Esophagus mucosa (tissue), 1 donor: ENCODE results near the gene MIP. TPM values are rescaled to one million over a fixed set of nuclear protein-coding genes. Genes with fewer than 3 reads are reported as not detected.
"Not testable (repeated sequence)": the region's sequence is repeated elsewhere in the genome, so short reads cannot be mapped to it uniquely, and the experiment has no call there.

Experiments
- ATAC-seq: fragments of 200-7000 bp; cut with Tn5 transposase; one replicate; pipeline ENCODE4 v1.9.1; 2020
- total RNA-seq: library from RNA; stranded (reverse); gene quantifications from one replicate; pipeline ENCODE4 v1.2.4, GENCODE V29; 2023
- donor health status: DM: yes; HTN: yes; CAD: no.

MIP gene
- total RNA-seq, 1 donor from 2014 or later, result not detected

DNA sequence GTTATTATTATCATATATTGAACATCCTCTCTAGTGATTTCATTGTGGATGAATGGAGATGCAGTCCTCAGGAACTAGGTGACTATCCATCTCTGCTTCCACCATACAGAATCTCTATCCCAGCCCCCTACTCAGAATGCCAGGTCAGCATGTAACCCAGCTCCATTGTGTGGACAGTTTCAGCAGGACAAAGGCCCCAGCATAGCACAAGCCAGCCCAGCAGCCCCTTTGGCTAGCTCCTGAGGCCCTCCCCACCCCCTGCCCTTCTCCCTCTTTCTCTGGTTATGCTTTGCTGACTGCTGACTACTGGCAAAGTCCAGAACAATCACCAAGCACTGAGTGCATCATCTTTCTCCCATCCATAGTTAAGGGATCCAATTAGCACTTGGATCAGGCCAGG lies 8.1 kb upstream of the MIP start:
- ATAC-seq, result no peak

DNA sequence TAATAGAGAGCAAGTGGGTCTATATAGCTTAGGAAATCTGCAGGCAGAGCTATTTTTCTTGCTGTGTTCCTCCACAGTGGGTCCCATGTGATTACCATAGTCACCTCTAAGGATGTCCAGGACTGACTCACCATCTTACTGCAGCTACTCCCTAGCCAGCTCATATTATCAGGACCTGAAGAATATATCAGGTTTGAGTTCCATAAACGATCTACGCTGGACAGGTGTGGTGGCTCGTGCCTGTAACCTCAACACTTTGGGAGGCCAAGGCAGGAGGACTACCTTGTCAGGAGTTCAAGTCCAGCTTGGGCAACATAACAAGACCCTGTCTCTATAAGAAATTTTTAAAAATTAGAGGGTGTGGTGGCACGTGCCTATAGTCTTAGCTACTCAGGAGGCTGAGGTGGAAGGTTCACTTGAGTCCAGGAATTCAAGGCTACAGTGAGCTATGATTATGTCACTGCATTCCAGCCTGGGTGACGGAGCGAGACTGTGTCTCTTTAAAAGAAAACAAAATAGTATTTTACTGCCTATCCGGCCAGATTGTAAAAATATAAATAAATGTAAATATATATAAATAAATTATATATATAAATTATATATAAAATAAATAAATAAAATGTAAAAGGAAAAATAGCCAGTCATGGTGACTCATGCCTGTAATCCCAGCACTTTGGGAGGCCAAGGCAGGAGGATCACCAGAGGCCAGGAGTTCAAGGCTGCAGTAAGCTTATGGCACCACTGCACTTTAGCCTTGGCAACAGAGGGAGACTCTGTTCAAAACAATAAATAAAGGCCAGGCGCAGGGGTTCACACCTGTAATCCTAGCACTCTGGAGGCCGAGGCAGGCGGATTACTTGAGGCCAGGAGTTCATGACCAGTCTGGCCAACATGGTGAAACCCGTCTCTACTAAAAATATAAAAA lies 7.0 kb upstream of the MIP start:
- ATAC-seq, result peak; percentile 54

DNA sequence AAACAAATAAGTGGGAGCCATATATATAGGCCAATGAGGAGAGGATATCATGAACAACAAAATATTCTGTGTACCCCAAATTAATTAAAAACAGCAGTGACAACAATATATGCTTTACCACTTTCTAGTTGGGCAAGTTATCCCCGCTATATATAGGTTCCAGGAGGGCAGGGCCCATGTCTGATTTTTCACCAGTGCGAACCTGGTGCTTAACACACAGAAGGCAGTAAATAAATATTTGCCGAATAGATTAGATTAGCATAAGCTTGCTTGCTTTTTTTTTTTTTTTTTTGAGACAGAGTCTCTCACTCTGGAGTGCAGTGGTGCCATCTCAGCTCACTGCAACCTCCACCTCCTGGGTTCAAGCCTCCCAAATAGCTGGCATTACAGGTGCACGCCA lies 3.4 kb upstream of the MIP start:
- ATAC-seq, result no peak

DNA sequence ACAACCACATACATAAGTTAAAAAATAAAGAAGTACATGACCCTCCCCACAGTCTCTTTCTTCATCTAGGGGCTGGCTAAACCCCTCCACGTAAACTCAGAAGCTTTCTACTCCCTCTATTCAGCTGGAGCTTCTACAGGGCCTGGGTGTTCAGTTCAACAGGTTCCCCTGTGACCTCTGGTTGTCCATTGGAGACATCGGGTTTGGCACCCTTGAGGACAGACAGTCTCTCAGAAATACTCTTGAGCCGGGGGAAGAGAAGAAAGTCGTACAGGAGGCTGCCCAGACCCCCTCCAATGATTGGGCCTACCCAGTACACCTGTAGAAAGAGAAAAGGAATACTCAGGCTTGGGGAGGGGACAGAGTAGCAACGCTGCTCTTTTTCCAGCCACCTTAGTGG lies 3.3 kb downstream of the MIP start:
- no peak for ATAC-seq

DNA sequence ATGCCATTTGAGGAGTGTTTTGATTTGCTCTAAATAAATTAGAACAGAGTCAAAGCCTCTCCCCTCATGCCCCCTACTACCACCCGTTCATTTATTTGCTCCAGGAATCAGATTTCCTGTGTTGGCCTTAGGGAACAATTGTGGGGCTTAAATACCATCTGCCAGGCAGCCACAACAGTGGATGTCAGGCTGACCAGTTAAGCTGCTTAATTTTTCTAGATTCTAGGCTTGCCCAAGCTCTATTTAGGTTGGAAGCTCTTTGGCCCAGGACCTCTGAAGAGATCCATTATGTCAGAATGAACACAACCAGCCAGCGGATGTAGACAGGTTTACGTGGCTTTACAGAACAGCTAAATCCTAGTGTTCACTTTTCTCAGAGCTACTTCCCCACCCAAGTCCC lies 4.2 kb downstream of the MIP start:
- ATAC-seq, result no peak

DNA sequence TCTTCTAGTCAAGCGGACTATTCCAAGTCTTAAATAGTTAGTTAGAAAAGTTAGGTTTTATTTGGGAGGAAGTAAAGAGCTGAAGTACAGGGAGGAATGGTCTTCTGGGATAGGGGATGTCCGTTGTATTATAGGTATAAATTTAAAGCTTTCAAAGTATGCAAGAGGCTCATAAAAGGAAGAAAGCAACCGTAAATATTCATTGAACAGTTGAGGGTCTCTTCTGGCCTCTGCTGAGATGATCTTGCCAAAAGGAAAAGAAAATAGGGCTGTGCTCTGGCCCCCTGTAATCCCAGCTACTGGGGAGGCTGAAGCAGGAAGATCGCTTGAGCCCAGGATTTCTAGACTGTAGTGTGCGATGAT lies 4.9 kb downstream of the MIP start:
- no peak for ATAC-seq

DNA sequence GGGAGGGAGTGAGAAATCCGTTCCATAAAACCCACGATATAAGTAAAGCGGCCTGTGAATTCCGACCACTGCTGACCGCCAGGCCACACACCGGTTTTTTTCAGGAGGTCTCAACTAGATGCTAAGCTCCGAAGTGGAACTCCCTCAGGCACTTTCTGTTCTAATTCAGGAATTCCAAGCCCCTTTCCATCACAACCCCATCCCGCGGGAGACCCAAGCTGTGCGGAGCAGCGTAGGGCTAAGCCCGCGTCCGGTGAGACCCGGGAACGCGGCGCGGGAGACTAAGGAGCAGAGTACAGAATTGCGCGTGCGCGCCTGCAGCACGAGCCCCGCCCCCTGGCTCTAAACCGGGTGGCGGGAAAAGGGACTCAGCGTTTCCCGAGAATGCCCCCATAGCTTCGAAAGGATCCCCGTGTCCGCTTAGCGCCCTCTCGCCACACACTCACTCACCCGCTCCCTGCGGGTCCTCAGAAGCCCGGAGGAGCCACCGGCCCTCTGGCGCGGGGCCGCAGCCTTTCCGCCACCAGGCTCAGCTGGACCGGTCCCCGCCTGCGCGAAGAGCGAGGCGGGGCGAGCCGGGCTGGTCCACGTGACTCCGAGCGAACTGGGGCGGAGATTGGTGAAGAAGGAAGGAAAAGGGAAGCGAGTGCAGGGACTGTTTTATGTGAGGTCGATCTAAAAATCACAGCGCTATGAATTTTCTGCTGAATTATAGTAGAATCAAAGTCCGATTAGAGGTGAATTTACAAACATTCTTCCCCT lies 5.4 kb downstream of the MIP start, which contains the start of gene TIMELESS:
TIMELESS (minus strand) TSS at position 567 of the 762 bp plus-strand sequence. CDS start 15,256 bp downstream, outside the sequence.
- ATAC-seq, result peak; percentile 96

DNA sequence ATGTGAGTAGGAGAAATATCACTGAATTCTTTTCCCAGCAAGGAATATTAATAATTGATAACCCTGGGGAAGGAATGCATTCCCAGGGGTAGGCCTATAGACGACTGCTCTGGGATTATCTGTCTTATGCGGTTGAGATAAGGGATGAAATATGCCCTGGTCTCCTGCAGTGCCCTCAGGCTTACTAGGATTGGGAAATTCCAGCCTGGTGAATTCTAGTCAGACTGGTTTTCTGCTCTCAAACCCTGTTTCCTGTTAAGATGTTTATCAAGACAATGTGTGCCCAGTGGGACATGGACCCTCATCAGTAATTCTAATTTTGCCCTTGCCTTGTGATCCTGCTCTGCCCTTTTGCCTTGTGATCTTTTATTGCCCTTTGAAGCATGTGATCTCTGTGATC lies 11.2 kb downstream of the MIP start:
- ATAC-seq, result not testable (repeated sequence)

DNA sequence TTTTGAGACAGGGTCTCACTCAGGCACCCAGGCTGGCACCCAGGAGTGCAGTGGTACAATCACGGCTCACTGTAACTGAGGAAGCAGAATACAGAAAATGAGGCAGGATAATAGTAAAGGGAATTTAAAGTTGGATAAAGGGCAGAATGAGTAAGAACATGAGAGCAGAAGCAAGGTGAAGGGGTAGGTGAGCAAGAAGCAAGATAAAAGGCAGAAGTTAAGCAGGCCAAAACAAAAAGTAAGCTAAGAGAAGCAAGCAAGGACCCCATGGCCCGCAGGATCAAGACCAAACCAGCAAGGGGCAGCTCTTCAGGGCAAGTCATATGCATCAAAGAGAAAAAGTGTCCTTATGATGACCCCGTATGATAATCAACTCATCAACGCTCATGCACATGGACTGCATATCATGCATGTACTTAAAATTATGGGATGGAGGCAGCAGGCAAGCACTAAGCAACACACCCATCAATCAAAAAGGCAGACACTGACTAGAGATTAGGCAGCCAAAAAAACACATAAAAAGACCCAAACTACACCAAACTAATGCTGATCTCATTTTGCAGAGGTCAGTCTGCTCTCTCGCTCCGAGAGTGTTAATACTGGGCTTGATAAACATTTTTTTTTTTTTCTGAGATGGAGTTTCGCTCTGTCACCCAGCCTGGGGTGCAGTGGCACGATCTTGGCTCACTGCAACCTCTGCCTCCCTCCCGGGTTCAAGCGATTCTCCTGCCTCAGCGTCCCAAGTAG lies 16.9 kb downstream of the MIP start:
- no peak for ATAC-seq

DNA sequence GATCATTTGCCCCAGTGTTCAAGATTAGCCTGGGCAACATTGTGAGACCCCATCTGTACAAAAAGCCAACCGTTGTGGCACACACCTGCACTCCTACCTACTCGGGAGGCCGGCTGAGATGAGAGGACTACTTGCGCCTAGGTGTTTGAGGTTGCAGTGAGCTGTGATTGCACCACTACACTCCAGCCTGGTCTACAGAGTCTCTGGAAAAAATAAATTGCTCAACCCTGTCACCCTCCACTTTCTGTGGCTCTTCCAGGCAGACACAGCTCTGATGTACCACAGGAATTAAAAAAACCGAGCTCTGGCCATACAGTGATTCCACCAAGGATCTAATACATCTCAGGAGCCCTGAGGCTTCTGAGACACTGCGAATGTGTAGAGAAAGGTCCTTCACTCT lies 19.6 kb downstream of the MIP start:
- ATAC-seq, result no peak

DNA sequence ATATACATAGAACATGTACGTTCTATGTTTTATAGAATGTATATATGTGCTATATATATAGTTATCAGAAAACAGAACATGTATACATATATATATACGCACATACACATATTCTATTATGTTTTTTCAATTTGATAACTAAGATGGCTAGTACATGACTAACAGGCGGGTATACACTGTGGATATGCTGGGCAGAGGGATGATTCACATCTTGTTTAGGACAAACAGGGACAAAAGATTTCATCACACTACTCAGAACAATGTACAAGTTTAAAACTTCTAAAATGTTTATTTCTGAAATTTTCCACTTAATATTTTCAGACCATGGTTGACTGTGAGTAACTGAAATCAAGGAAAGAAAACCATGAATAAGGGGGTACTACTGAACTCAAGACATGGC lies 22.6 kb downstream of the MIP start:
- ATAC-seq, result no peak

DNA sequence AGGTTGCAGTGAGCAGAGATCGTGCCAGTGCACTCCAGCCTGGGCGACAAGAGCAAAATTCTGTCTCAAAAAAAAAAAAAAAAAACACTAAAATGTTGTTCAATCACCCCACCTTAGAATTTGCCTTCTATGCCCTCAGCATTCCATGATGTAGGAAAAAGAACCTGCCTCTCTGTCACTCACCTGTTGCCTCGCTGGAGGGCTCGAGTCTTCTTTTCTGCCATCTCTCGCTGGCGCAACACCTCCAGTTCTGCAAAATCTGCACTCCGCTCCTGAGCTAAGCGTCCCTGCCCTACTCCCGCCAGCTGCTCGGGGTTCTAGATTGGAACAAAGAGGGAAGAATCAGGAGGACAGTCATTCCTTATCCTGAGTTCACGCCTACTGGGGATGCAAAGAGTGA lies 23.2 kb downstream of the MIP start:
- no peak for ATAC-seq

DNA sequence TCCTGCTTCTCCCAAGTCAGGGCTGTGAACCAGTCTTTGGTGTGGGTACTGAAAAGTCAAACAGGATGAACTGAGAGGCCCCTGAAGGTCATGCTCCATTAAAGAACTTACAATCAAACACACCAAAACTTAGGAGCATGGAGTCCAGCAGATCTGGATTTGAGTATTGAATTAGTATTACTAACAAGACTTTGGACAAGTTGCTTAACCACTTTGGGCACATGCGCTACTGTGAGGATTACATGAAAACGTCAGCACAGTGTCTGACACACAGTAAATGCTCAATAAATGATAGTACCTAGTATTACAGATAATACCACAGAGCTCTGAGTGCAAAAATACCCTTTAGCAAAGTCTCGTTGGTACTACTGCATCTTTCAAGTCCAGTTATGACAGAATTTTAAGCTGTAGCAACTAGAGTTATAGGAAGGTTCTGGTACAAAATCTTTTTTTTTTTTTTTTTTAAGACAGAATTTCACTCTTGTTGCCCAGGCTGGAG lies 28.5 kb downstream of the MIP start:
- ATAC-seq, result no peak

DNA sequence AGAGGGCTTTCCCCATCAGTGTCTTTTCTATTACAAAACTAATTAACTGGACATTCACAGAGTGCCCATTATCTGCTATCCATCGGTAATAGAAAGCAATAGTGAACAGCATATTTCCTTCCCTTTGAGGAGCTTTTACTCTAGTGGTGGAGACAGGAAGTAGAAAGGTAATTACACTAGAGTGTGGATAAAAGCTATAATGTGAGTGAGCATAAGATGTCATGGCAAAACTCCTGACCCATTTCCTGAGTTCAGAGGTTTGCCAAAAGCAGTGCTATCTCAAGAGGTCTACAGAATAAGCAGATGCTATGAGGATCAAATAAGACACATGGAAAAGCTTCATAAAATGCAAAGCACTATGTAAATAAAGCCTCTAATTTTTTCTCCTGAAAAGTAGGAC lies 29.3 kb downstream of the MIP start:
- no peak for ATAC-seq

DNA sequence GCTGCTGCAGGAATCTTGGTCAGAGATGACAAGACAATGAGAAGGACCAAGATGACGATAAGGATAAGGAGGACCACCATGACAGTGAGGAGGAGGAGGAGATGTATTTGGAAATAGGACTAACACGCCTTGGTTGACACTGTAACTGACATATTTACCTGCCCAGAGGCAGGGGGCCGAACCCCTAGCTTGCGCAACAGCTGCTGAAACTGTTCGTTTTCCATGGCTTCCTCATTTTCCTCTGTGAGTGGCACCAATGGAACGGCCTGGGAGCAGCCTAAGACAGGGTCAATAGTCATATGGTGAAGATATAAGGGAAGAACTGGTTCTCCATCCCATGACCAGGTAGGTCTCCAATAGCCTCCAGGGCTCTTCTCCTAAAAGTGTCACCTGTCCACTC lies 34.0 kb downstream of the MIP start:
- no peak for ATAC-seq

DNA sequence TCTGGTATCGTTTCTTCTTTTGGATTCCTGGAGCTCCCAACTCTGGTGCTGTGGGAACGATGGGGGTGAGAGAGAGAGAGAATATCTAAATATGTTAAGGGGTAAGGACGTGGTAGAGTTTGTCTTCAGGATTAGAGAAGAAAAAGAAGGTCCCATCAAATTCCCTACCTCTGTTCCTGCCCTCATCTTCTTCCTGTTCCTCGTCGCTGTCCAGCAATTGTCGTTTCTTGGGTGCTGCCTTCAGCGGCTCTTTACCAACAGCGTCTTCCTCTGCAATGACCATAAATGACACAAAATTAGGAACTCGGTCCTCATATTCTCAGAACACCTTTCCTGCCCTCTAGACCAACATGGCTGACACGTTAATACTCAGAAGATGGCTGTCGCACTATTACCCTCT lies 36.7 kb downstream of the MIP start:
- no peak for ATAC-seq

DNA sequence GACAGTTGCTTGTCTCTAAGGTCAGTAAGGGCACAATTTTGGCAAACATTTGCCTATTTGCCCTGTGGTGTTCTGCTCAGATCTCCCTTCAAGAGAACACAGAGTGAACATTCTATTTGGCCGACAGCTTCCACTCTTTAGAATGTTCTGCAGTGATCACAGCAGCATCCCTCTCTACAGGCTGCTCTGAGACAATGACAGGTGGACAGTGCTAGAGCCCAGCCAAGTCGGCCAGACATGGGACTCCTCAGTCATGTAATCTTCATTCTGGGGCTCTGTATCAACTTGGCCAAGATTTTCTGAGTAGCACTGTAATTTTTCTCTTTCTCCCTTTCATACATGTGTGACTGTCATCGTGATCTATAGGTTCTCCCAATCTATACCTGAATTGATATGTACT lies 40.1 kb downstream of the MIP start:
- no peak for ATAC-seq

DNA sequence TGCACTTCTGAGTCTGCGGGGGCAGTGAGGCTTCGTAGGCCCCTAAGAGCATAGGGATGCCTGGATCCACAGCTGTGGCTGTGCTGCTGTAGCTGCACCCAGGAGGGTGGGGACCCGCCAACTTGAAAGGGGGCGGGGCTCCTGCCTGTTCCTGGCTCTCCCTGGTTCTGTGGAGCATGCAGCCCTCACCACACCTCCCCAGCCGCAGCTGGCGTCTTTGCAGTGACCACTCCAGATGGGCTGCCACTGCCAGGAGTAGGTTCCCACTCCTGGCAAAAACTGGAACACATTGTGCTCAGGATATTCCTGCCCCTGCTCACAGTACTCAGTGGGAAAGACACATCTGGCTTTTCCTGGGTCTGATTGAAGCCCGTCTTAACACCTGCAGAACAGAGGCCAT lies 41.1 kb downstream of the MIP start:
- no peak for ATAC-seq

DNA sequence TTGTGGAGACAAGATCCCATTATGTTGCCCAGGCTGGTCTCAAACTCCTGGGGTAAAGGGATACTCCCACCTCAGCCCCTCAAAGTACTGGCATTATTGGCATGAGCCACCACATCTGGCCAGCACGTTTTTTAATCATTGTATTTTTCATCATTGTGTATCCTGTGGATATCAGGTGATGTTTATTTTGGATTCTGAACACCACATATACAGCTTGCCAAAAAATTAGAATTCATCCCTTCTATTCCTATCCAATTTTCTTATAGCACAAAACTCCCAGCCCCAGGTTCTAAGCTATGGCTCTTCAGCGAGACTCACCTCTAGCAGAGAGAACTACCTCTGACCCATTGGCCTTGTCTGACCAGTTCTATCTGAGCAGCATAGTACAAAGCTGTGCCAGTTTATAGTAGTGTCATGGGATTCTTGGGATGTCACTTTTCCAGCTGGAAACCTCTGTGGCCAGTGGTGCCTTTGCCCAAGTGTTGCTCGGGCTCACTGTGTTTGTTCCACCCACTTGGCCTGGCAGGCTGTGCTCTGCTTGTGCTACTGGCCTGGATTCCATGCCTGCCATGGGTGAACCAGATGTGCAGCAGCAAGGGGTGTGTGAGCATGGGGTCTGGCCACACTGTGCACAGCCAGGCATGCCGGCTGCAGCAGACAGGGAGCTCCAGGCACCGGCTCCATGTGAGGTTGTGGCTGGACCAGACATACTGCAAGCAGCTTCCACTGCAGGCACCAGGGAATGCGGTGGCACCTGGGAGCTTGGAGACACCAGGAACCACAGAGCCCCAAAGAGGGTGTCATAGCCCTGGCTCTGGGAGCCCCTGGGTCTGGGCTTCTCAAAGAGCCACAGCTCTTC lies 42.4 kb downstream of the MIP start:
- no peak for ATAC-seq

DNA sequence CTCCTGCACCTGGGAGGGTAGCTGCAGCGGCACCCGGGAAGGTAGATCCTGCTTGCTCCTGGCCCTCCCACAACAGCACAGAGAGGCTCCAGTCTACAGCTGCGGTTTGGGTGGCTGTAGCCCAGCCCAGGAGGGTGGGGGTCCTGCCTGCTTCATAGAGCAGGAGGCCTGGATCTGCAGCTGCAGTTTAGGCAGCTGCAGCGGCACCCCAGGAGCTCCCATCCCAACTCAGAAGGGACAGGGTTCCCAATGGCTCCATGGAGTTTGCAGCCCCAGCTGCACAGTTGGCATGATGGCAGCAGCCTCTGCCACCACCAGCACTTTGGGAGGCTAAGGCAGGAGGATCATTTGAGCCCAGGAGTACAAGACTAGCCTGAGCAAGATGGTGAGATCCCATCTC lies 43.7 kb downstream of the MIP start:
- no peak for ATAC-seq

DNA sequence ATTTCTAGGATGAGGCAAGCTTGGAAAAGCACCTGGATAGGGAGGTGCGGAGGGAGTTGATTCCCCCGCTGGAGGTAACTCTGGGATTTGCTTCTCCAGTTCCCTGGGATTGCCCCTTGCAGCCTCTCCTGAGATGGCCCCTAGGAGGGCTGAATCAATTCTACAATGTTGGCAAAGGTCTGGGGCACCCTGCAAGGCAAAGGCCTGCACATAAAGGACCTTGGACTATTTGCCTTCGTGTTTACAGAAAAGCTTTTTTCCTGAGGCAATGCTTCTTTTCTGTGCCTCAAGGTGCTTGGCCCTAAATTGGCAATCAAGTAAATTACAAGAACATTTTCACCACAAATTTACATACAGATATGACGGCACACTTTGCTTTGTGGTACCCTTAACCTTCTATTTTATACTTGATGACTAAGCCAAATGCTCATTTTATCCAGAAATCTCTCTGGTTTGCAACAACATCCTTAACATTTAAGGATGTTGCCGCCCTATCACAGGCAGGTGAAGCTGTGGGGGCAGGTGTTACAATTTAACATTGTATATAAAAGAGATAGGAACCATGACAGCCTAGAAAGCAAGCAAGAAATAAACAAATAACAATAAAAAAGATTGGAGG lies 45.5 kb downstream of the MIP start:
- ATAC-seq, result no peak

DNA sequence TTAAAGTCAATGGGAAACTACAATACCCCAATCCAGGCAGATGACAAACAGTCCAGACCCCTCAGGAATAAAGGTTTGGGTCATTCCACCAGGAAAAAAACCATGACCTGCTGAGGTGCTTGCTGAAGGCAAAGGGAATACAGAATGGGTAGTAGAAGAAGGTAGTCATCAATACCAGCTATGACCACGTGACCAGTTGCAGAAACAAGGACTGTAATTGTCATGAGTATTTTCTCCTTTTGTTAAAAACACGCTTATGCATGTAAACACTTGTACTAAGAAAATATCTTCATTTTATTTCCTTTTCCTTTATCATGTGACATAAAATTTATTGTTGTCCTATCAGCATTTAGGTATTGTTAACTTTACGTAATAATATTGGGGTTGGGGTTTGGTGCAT lies 50.2 kb downstream of the MIP start:
- not testable (repeated sequence) for ATAC-seq
